GM19035 (cell line): ENCODE results near the gene TMA16.
A peak's percentile ranks its signal among the peaks of the same experiment; 100 is the strongest.
"Not testable (repeated sequence)": the region's sequence is repeated elsewhere in the genome, so short reads cannot be mapped to it uniquely, and the experiment has no call there.

Experiments
- ATAC-seq: cut with Tn5 transposase; IDR thresholded peaks from one replicate; pipeline ENCODE4 v1.9.1; 2021; ENCODE audit not compliant: unreplicated experiment

Gene TMA16

GRCh38 chr4:163505374-163505773, 10.9 kb downstream of the TMA16 start:
- no peak for ATAC-seq

- ATAC-seq = no peak
These were observed 20.7 kb downstream of the TMA16 start for GRCh38 chr4:163515198-163515597.

GRCh38 chr4:163523791-163524365, 29.4 kb downstream of the TMA16 start:
- ATAC-seq = no peak

- no peak for ATAC-seq
These were observed 31.5 kb downstream of the TMA16 start for GRCh38 chr4:163525982-163526381.

GRCh38 chr4:163527172-163527571, 32.7 kb downstream of the TMA16 start:
- no peak for ATAC-seq

GRCh38 chr4:163528653-163529052, 34.2 kb downstream of the TMA16 start:
- ATAC-seq = no peak

GRCh38 chr4:163534056-163534455, 39.6 kb downstream of the TMA16 start:
- ATAC-seq = no peak

- no peak for ATAC-seq
These were observed 41.2 kb downstream of the TMA16 start for GRCh38 chr4:163535657-163536056.

GRCh38 chr4:163536091-163536490, 41.6 kb downstream of the TMA16 start:
- no peak for ATAC-seq

GRCh38 chr4:163537114-163537513, 42.6 kb downstream of the TMA16 start:
- ATAC-seq = no peak

- ATAC-seq = not testable (repeated sequence)
These were observed 44.3 kb downstream of the TMA16 start for GRCh38 chr4:163538820-163539219.

- ATAC-seq = no peak
These were observed 46.0 kb downstream of the TMA16 start for GRCh38 chr4:163540448-163540847.

- ATAC-seq = no peak
These were observed 46.5 kb downstream of the TMA16 start for GRCh38 chr4:163540977-163541376.

GRCh38 chr4:163542275-163542674, 47.8 kb downstream of the TMA16 start:
- ATAC-seq = no peak

- ATAC-seq = peak; percentile 88
These were observed 50.0 kb downstream of the TMA16 start for GRCh38 chr4:163544407-163545038.

GRCh38 chr4:163548481-163549243, 54.2 kb downstream of the TMA16 start:
- ATAC-seq = no peak

GRCh38 chr4:163550869-163551267, 56.4 kb downstream of the TMA16 start:
- ATAC-seq = no peak

GRCh38 chr4:163553146-163553545, 58.7 kb downstream of the TMA16 start:
- ATAC-seq = no peak

- no peak for ATAC-seq
These were observed 60.5 kb downstream of the TMA16 start for GRCh38 chr4:163554870-163555465.

GRCh38 chr4:163556177-163556576, 61.7 kb downstream of the TMA16 start:
- no peak for ATAC-seq

GRCh38 chr4:163556650-163557391, 62.3 kb downstream of the TMA16 start:
- ATAC-seq = no peak
